HG02840 (cell line): Measurements from ENCODE around the gene ZNF100.
"Not testable (repeated sequence)": the region's sequence is repeated elsewhere in the genome, so short reads cannot be mapped to it uniquely, and the experiment has no call there.

Experiments
- ATAC-seq: cut with Tn5 transposase; IDR thresholded peaks from one replicate; pipeline ENCODE4 v1.9.1; 2021; ENCODE audit warnings: mild to moderate bottlenecking, moderate library complexity, moderate number of reproducible peaks; ENCODE audit not compliant: unreplicated experiment, low FRiP score

ZNF100 gene

GRCh38 chr19:21767065-21767800 lies at the start of gene ZNF100:
TSS of gene ZNF100 (minus strand) at chr19:21767579. CDS start at chr19:21767429, 150 bp downstream.
- peak; percentile 96 for ATAC-seq

GRCh38 chr19:21812448-21812847 lies 45.1 kb upstream of the ZNF100 start:
- ATAC-seq = no peak

- not testable (repeated sequence) for ATAC-seq
Observed at GRCh38 chr19:21808400-21809000, 41.1 kb upstream of the ZNF100 start.

GRCh38 chr19:21789466-21790085 lies 22.2 kb upstream of the ZNF100 start:
- no peak for ATAC-seq

- ATAC-seq = no peak
Observed at GRCh38 chr19:21786936-21787335, 19.6 kb upstream of the ZNF100 start.

- not testable (repeated sequence) for ATAC-seq
Observed at GRCh38 chr19:21775792-21776191, 8.4 kb upstream of the ZNF100 start.

GRCh38 chr19:21766705-21767064 lies 694 bp downstream of the ZNF100 start:
- not testable (repeated sequence) for ATAC-seq

- no peak for ATAC-seq
Observed at GRCh38 chr19:21765151-21765550, 2.2 kb downstream of the ZNF100 start.

GRCh38 chr19:21761547-21761946 lies 5.8 kb downstream of the ZNF100 start:
- ATAC-seq = not testable (repeated sequence)

GRCh38 chr19:21758296-21758695 lies 9.1 kb downstream of the ZNF100 start:
- no peak for ATAC-seq

GRCh38 chr19:21755555-21755954 lies 11.8 kb downstream of the ZNF100 start:
- not testable (repeated sequence) for ATAC-seq

- no peak for ATAC-seq
Observed at GRCh38 chr19:21751384-21751783, 16.0 kb downstream of the ZNF100 start.

GRCh38 chr19:21750586-21751128 lies 16.7 kb downstream of the ZNF100 start:
- no peak for ATAC-seq

- ATAC-seq = no peak
Observed at GRCh38 chr19:21749090-21749489, 18.3 kb downstream of the ZNF100 start.

- ATAC-seq = no peak
Observed at GRCh38 chr19:21748088-21748487, 19.3 kb downstream of the ZNF100 start.

GRCh38 chr19:21740559-21740958 lies 26.8 kb downstream of the ZNF100 start:
- ATAC-seq = no peak

GRCh38 chr19:21726942-21727747 lies 40.2 kb downstream of the ZNF100 start:
- ATAC-seq = not testable (repeated sequence)

GRCh38 chr19:21713761-21714160 lies 53.6 kb downstream of the ZNF100 start:
- ATAC-seq = no peak

GRCh38 chr19:21709464-21709863 lies 57.9 kb downstream of the ZNF100 start:
- no peak for ATAC-seq

- ATAC-seq = not testable (repeated sequence)
Observed at GRCh38 chr19:21707878-21708277, 59.5 kb downstream of the ZNF100 start.

GRCh38 chr19:21707065-21707464 lies 60.3 kb downstream of the ZNF100 start:
- no peak for ATAC-seq
